Tibial nerve (tissue), 4 donors: Measurements from ENCODE around the gene DIP2C. TPM values are rescaled to one million over a fixed set of nuclear protein-coding genes. Genes with fewer than 3 reads are reported as not detected.

Experiments
- DNase-seq, 2 donors: peaks; one replicate each; pipeline ENCODE4 v3.0.0-alpha.2; 2019; ENCODE audit warnings: low spot score in 2 of 2
- H3K27ac ChIP-seq, 4 donors: fragments of 200-600 bp; sonication (generic) in 3 of 4; one replicate each; pipeline ENCODE4 v1.5.1; 2017 to 2019; ENCODE audit warnings: mild to moderate bottlenecking in 1 of 4
- H3K27me3 ChIP-seq, 2 donors: fragments of 200-600 bp; sonication (generic) in 1 of 2; one replicate each; pipeline versions ENCODE4 v1.5.1 to v1.6.0; 2017 to 2019
- H3K36me3 ChIP-seq, 3 donors: fragments of 200-600 bp; sonication (generic); one replicate each; pipeline ENCODE4 v1.5.1; 2018 to 2019
- H3K4me1 ChIP-seq, 4 donors: fragments of 200-600 bp; sonication (generic) in 3 of 4; one replicate each; pipeline ENCODE4 v1.5.1; 2017 to 2019
- H3K4me3 ChIP-seq, 4 donors: fragments of 200-600 bp; sonication (generic) in 3 of 4; one replicate each; pipeline ENCODE4 v1.5.1; 2017 to 2019; ENCODE audit warnings: mild to moderate bottlenecking in 1 of 4, moderate library complexity in 1 of 4
- H3K9me3 ChIP-seq, 4 donors: fragments of 200-600 bp; sonication (generic) in 3 of 4; one replicate each; pipeline ENCODE4 v1.5.1; 2017 to 2019
- EP300 ChIP-seq, 2 donors: sonication (generic); formaldehyde crosslinking; IDR thresholded peaks; one replicate each; pipeline ENCODE4 v1.6.1; 2017; ENCODE audit warnings: antibody characterized with exemption in 2 of 2, mild to moderate bottlenecking in 1 of 2
- POLR2A ChIP-seq, 2 donors: fragments of 450-650 bp; IDR thresholded peaks; one replicate each; pipeline ENCODE4 v1.6.1; 2017; ENCODE audit warnings: antibody characterized with exemption in 2 of 2, mild to moderate bottlenecking in 2 of 2, moderate library complexity in 2 of 2
- WGBS, 2 donors: methylation state at CpG; one replicate each; pipeline ENCODE4 v1.1.5; 2018; 5-methylcytosine and 5-hydroxymethylcytosine counted together
- total RNA-seq, 4 donors: library from RNA; depleted of rRNA; stranded (reverse); fragments of >200 nt; gene quantifications; one replicate each; pipeline ENCODE4 v1.1.0, GENCODE V29; 2016
- TF ChIP-seq, protein P1 (sequence below), 5 experiments: fragments of 200-600 bp in 3 of 5; fragments of 450-650 bp in 2 of 5; sonication (generic) in 3 of 5; IDR thresholded peaks; one replicate each; pipeline ENCODE4 v1.5.1; 2016 to 2019; ENCODE audit warnings: antibody characterized with exemption in 5 of 5, mild to moderate bottlenecking in 3 of 5, moderate library complexity in 2 of 5

DIP2C gene
- total RNA-seq, 4 donors from 2014 or later = 31.4 to 46.5 (median 36.0) TPM

GRCh38 chr10:560314-560992 is 129.0 kb downstream of the DIP2C start:
- H3K36me3 ChIP-seq = no peaks in the 10 kb centered on the region
- peaks cover 0 to 37% (median 5%) of the 10 kb centered on the region in 4 donors for H3K4me1 ChIP-seq
- no peak overlapping the region for H3K4me3 ChIP-seq
- H3K9me3 ChIP-seq = peaks cover 0 to 6% (median 0%) of the 10 kb centered on the region in 4 donors
- DNase-seq = no peak
- TF ChIP-seq, protein P1, sequence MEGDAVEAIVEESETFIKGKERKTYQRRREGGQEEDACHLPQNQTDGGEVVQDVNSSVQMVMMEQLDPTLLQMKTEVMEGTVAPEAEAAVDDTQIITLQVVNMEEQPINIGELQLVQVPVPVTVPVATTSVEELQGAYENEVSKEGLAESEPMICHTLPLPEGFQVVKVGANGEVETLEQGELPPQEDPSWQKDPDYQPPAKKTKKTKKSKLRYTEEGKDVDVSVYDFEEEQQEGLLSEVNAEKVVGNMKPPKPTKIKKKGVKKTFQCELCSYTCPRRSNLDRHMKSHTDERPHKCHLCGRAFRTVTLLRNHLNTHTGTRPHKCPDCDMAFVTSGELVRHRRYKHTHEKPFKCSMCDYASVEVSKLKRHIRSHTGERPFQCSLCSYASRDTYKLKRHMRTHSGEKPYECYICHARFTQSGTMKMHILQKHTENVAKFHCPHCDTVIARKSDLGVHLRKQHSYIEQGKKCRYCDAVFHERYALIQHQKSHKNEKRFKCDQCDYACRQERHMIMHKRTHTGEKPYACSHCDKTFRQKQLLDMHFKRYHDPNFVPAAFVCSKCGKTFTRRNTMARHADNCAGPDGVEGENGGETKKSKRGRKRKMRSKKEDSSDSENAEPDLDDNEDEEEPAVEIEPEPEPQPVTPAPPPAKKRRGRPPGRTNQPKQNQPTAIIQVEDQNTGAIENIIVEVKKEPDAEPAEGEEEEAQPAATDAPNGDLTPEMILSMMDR (IDR thresholded peaks at IDR 0.05) = no peak
- TF ChIP-seq EP300 (IDR thresholded peaks at IDR 0.05) (no peak), POLR2A (IDR thresholded peaks at IDR 0.05) (no peak)
- H3K27me3 ChIP-seq = no peaks in the 10 kb centered on the region
- H3K27ac ChIP-seq = no peak overlapping the region
- 84 to 87% methylated on average over 11 of the region's 11 CpGs for WGBS, 2 donors

GRCh38 chr10:559767-560047 is 129.8 kb downstream of the DIP2C start:
- whole genome bisulfite sequencing, 2 donors = 50 to 61% methylated on average over 8 of the region's 8 CpGs
- Histone ChIP-seq H3K27me3 (no peaks in the 10 kb centered on the region), H3K27ac (no peak overlapping the region), H3K9me3 (peaks cover 0 to 6% (median 0%) of the 10 kb centered on the region in 4 donors), H3K36me3 (no peaks in the 10 kb centered on the region), H3K4me3 (no peak overlapping the region), H3K4me1 (peaks cover 0 to 37% (median 5%) of the 10 kb centered on the region in 4 donors)
- TF ChIP-seq EP300 (IDR thresholded peaks at IDR 0.05) = no peak
- TF ChIP-seq, protein P1 (IDR thresholded peaks at IDR 0.05) = no peak
- no peak for TF ChIP-seq POLR2A (IDR thresholded peaks at IDR 0.05)
- DNase-seq = no peak

DNA sequence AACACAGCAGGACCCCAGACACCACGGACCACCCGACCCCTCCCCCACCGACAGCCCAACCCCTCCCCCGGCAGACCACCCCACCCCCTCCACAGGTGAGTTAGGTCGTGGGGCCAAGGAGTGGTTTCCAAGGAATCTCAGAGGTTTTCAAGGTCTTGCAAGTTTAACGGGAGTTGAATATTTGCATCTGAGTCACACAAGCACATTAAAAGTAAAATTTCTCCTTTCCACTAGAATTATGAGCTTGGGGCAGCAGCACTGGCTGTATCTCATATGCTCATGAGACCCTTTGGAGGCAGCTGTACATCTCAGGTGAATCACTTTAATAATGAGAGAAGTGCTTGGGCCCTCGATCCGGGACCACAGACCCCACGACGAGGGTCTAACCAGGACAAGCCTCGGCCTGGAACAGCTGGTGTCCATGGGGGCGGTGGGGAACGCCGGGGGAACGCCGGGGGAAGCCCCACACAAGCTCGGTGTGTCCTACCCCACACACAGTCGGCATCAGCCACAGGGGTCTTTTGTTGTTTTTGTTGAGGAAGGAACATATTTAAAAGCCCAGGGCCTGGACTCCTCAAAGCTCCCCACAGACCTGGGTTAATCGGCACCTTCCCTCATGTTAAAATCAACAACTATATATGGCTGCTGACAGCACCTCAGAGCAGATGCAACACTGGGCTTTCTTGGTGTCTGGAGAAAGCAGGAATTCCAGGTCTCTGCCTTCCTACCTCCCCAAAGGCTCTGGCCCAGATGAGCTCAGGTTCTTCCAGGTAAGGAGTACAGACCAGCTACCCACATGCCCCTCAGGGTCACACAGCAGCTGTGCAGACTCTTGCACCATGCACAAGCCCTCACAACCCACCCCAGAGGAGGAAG is 130.3 kb downstream of the DIP2C start:
- Histone ChIP-seq H3K9me3 (peaks cover 0 to 4% (median 0%) of the 10 kb centered on the region in 4 donors), H3K27me3 (no peaks in the 10 kb centered on the region), H3K27ac (no peak overlapping the region), H3K4me1 (peaks cover 0 to 37% (median 5%) of the 10 kb centered on the region in 4 donors), H3K4me3 (no peak overlapping the region), H3K36me3 (no peaks in the 10 kb centered on the region)
- DNase-seq = no peak
- TF ChIP-seq POLR2A (IDR thresholded peaks at IDR 0.05) = no peak
- no peak for TF ChIP-seq EP300 (IDR thresholded peaks at IDR 0.05)
- 67 to 69% methylated on average over 19 of the region's 19 CpGs for WGBS, 2 donors

DNA sequence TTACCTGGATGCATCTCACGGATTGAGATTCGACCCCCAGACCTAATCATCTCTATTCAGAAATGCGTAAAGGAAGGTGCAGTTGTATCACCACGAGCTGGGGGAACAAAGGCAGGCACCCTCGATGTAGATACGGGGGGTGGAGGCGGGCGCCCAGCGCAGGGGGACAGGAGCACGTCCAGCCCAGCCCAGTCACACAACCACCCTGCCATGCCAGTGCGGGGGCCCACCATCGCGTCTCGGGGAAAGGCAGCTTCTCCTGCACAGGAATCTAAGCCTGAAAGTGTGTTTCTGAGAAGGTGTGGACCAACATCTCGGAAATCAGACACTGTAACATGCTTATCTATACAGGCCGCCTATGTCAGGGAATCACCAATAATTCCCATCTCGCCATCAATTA is 131.1 kb downstream of the DIP2C start:
- peaks cover 0 to 37% (median 5%) of the 10 kb centered on the region in 4 donors for H3K4me1 ChIP-seq

GRCh38 chr10:557792-558328 is 131.6 kb downstream of the DIP2C start:
- Histone ChIP-seq H3K27ac (no peak overlapping the region), H3K36me3 (no peaks in the 10 kb centered on the region), H3K4me1 (peaks cover 0 to 37% (median 3%) of the 10 kb centered on the region in 4 donors), H3K27me3 (no peaks in the 10 kb centered on the region), H3K4me3 (no peak overlapping the region), H3K9me3 (no peaks in the 10 kb centered on the region)
- no peak for TF ChIP-seq EP300 (IDR thresholded peaks at IDR 0.05)
- WGBS, 2 donors = 77 to 79% methylated on average over 10 of the region's 10 CpGs
- DNase-seq = no peak

More for the DNA sequence above, 131.1 kb downstream of the DIP2C start:
- 87% methylated on average over 17 of the region's 17 CpGs for WGBS, 2 donors
- no peak for TF ChIP-seq POLR2A (IDR thresholded peaks at IDR 0.05)
- TF ChIP-seq, protein P1 (IDR thresholded peaks at IDR 0.05) = no peak
- TF ChIP-seq EP300 (IDR thresholded peaks at IDR 0.05) = no peak
- Histone ChIP-seq H3K27ac (no peak overlapping the region), H3K9me3 (no peaks in the 10 kb centered on the region), H3K27me3 (no peaks in the 10 kb centered on the region), H3K4me3 (no peak overlapping the region), H3K36me3 (no peaks in the 10 kb centered on the region)
- no peak for DNase-seq
